Stromal cell of bone marrow (primary cell): ENCODE measurements around the gene CHD9.

Experiments
- DNase-seq: peaks from one replicate; pipeline ENCODE4 v3.0.0-alpha.2; 2012; ENCODE audit warnings: low read depth

The CHD9 gene

DNA sequence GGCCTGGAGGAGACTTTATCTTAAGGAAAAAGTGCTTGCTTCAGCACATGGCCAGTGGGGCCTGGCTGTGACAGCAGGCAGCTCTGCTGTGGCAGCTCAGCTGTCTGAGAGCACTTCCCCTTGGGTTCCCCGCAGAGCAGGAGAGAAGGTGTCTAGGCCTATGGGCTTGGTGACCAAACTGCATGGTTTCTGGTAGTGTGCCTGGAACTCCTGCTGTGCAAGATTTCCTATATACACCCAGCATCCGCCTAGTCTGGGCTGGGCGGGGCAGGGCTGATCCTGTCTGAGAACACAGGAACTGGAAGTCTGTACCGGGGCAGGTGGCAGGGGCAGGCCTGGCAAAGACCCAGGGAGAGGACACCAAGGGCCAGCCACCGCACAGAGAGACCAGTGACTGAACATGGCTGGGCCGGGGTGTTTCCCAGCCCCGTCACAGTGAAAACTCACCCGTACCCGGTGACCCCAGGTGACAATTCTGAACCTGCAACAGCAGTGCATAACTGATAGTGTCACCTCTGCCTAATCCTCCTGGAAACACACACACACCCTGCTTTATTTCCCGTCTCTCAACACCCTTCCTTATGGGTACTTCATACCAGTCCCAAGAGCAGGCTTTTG, 39.3 kb downstream of the CHD9 start:
- DNase-seq: no peak

- no peak for DNase-seq
Observed at GRCh38 chr16:53097190-53097589, 42.4 kb downstream of the CHD9 start.

GRCh38 chr16:53098526-53099317, 43.9 kb downstream of the CHD9 start:
- peak; percentile 88 for DNase-seq

GRCh38 chr16:53099318-53100130, 44.7 kb downstream of the CHD9 start:
- peak; percentile 83 for DNase-seq

GRCh38 chr16:53100131-53100748, 45.4 kb downstream of the CHD9 start:
- no peak for DNase-seq

GRCh38 chr16:53100889-53101288, 46.1 kb downstream of the CHD9 start:
- no peak for DNase-seq

DNA sequence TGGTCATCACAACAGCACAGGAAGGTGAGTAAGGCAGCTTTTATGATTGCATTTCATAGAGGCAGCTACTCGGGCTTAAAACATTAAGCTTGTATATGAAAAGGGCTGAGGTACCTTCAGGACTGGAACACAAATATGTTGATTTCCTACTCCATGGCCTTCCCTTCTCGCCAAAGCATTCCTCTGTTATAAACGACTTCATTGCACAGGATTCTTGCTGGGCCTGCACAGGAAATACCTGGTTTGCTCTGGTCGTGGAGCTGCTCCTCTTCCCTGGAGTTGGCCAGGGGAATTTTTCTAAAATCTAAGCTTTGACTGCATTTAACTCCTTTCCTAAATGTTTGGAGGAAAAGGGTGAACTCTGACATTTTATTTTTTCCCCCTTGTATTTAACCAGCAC, 49.0 kb downstream of the CHD9 start:
- DNase-seq: no peak

DNA sequence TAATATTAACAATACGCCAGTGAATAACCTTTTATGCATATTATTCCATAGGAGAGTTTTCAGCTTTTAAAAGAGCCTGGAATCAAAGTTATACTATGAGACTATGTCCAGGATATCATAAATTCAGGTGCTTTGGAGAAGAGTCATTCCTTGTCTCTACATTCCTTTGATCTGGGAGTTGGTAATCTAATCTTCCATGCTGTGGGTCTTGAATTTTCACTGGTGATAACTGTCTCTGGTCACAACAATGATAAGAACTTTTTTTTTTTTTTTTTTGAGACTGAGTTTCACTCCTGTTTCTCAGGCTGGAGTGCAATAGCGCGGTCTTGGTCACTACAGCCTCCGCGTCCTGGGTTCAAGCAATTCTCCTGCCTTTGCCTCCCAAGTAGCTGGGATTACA, 50.8 kb downstream of the CHD9 start:
- no peak for DNase-seq

DNA sequence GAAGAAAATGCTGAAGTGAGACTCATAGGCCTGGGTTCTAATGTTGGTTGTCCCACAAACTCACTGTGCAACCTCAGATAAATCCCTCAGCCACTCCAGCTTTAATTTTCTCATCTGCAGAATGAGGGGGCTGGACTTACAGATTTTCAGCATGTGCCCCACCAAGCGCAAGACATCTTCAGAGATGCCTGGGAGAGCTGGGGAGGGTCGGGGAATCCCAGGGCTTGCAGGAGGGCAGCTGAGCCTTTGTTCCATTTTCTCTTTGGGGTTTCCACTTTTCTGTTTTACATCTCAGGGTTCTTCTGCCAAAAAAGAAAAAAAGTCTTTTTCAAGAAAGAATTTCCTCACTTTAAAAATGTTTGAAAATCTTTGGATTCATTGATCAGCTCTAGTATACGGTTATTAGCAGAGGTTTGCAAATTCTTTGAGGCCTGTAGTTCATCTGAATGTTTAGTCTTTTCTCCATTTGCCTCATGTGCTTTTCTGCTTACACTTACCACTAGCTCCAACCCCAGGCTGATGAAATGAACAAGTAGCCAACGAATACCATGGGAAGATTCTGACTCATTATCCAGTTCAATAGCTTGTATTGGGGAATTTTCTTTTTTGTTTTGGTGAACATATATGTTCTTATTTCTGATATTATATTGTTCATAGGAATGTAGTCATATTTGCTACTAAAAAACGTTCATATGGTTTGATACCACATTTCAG, 56.4 kb downstream of the CHD9 start:
- DNase-seq: no peak

DNA sequence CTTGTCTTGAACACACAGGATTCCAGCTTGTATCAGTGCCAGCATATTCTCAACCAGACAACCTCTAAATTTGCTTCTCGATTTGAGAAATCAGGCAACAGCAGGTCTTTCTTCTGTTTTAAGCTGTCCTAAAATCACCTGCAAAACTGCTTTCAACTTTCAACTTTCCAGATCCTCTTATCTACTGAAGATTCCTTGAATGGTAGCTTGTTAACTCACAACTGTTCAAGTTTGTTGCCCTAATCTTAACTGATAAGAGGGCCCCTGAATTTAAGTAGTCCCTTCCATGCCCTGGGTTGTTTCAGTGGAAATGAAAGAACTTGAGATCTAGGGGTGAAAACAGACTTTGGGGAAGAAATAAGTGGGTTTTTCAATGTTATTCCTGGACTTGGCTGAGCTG, 57.2 kb downstream of the CHD9 start:
- no peak for DNase-seq

GRCh38 chr16:53115047-53115446, 60.3 kb downstream of the CHD9 start:
- DNase-seq: no peak

- no peak for DNase-seq
Observed at GRCh38 chr16:53115773-53116172, 61.0 kb downstream of the CHD9 start.

- no peak for DNase-seq
Observed at GRCh38 chr16:53121043-53121620, 66.3 kb downstream of the CHD9 start.

DNA sequence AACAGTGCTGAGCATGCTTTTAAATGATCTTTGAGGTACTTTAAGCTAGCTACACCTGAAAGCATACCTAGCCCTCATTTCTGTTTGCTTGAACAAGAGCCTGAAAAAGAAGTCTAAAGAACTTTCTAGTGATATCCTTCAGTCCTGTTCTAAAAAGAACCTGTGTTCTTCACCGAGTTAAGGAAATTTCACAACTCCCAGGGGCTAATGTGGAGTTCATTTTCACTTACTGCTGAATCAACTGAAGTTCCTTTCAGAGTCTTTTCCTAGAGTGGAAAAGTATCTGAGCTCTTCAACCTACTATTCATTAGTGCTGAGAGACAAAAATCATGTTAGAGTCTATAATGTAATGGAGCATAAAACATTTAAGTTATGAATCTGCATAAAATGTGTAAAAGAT, 66.9 kb downstream of the CHD9 start:
- no peak for DNase-seq

GRCh38 chr16:53123747-53124146, 69.0 kb downstream of the CHD9 start:
- DNase-seq: no peak

- DNase-seq: no peak
Observed at GRCh38 chr16:53126390-53126789, 71.6 kb downstream of the CHD9 start.

GRCh38 chr16:53129281-53130158, 74.7 kb downstream of the CHD9 start:
- peak; percentile 55 for DNase-seq

DNA sequence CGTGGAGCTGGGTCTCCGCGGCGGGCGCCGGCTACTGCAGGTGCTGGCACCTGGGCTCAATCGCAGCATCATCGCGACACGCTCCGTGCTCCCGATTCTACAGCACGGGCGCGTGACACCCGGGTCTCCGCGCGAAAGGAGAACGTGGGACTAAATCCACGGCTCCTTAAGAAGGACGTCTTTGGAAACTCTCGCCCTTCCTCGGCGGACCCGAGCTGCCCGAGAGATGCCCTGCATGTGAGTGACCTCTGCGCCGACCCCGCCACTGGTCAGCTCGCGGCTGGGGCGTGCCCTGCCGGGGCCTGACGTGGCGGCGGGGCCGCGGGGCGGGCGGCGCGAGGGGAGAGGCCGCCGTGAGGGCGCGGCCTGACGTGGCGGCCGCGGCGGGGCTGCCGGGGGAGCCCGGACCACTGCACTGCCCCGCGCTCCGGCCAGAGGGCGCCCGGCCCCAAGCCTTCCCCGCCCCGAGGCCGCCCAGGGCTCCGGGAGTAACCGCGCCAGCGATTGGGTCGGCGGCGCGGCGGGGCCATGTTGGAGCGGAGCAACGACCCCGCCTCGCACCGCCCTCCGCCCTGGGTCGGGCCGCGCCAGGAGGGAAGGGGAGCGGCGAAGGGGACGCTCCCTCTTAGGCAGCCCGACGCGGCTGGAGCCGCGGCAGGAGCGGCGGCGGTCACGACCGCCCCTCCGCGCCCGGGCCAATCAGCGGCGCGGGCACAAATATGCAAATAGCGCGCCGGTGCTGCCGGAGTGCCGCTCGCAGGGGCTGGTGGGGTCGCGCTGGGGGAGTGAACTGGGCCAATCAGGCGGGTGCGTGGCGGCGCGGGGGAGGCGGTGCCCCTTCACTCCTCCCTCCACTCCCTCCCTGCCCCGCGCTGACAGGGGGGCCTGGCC, 75.6 kb downstream of the CHD9 start:
- DNase-seq: peak; percentile 89

DNA sequence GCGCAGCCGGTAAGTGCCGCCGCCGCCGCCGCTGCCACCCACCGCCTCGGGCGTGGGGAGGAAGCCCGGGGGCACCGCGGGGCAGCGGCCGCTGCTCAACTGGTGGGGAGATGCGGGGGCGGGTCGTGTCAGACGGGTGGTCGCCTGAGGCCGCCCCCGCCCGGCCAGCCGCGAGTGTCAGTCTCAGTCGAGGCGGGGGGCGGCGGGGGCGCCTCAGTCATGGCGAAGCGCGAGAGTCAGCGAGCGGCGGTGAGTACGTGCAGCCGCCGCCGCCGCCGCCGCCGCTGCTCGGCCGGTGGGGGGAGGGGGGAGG, 76.2 kb downstream of the CHD9 start:
- no peak for DNase-seq
